HG03575 (cell line): ENCODE results near the gene CELA3A.
"Not testable (repeated sequence)": the region's sequence is repeated elsewhere in the genome, so short reads cannot be mapped to it uniquely, and the experiment has no call there.

ENCODE experiments used
- ATAC-seq: cut with Tn5 transposase; IDR thresholded peaks from one replicate; pipeline ENCODE4 v1.9.1; 2021; ENCODE audit not compliant: unreplicated experiment, insufficient number of reproducible peaks, low FRiP score; ENCODE audit errors: extremely low read depth

Gene CELA3A, protein sequence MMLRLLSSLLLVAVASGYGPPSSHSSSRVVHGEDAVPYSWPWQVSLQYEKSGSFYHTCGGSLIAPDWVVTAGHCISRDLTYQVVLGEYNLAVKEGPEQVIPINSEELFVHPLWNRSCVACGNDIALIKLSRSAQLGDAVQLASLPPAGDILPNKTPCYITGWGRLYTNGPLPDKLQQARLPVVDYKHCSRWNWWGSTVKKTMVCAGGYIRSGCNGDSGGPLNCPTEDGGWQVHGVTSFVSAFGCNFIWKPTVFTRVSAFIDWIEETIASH

DNA sequence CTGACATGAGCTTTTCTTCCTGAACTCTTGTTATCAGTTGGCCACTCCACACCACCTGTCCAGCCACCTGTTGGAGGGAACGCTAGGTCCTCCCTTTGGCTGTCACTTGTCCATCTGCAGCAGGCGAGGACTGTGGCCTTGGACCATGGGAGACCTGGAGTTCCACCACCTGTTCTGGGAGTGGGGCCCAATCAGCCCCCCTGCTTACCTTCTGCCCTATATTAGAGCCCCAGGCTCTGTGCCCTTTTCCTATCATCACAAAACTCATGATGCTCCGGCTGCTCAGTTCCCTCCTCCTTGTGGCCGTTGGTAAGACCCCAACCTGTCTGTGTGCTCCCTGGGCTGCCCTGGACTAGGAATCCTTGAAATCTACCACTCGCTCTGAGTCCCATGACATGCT is at the start of gene CELA3A:
TSS of gene CELA3A (plus strand) at position 249 of the 400 bp plus-strand sequence. CDS start at position 267, 18 bp downstream.
- no peak for ATAC-seq

DNA sequence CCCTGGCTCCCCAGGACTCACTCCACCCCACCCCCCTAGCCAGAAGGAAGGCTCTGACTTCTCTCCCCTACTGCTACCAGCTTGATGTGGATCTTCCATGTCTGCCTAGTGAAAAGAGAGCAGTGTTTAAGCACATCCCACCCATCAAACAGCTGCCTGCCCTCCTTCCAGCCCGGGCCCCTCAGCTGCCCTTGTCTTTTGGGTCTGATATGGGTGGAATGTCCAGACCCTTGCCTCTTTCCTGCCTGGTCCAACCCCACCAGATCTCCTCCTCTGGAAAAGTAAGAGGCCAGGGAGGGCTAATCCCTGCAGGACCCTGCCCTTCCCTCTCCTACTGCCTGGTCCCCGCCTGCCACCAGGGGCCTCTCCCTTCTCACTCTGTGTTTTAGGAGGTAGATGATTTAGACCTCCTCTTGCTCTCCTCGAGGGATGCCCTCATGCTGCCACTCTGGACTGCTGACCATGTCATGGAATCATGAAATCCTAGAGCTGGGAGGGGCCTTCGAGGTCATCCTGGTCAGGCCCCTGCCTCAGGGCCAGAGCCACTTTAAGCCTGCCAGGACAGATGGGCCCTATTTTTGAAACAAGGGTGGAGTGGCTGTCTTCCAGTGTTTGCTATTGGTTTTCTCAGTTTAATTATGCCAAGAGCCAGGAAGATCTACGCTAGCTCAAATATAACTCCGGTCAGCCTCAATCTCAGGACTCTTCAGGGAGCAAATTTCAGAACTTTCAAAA is 48.5 kb upstream of the CELA3A start:
- no peak for ATAC-seq

DNA sequence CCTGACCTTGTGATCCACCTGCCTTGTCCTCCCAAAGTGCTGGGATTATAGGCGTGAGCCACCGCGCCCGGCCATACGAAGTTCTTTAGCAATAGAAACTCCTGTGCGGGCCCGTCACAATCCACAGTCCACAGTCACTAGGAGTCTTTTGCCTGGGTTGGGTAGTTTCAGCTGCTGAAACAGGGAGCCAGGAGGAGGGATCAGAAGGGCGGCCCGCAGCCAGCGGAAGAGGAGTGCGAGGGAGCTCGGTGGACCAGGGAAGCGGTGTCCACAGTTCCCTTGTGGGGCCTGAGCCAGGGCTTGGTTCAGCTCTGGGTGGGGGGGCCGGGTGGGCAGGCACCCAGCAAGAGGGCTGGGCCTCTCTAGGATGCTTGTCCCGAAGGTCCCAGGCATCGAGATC is 46.4 kb upstream of the CELA3A start:
- no peak for ATAC-seq

DNA sequence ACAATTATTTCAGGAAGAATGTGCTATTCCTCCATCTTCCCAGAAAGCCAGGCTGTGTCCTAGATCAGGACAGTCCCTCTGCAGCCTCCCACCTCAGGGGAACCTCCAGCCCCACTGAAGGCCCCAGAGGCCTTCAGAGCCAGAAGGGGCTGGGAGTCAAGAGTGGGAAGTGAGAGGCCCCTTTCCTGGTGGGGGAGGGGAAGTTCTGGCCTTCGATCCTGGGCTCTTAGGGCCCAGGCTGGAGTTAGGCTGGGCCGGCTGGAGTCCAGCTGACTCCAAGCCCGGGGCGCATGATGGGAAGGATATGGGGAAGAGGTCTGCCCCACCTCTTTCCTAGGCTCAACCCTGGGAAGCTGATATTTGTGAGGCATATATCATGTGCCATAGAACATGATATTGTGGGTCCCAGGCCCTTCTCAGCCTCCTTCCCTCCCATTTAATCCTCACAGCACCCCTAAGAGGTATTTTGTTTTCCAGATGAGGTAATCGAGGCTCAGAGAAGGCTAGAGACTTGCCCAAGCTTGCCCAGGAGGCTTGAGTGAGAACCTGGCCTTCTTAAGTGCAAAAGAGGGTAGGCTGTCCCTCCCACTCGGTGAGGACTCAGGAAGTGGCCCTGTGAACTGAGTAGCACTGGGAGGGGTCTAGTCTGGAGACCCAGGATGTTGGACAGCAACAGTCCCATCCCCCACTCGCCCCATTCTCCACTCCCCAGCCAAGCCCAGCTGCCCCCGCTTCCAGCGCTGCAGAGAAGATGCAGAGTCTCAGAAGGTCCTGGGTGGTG is 45.8 kb upstream of the CELA3A start:
- ATAC-seq: no peak

DNA sequence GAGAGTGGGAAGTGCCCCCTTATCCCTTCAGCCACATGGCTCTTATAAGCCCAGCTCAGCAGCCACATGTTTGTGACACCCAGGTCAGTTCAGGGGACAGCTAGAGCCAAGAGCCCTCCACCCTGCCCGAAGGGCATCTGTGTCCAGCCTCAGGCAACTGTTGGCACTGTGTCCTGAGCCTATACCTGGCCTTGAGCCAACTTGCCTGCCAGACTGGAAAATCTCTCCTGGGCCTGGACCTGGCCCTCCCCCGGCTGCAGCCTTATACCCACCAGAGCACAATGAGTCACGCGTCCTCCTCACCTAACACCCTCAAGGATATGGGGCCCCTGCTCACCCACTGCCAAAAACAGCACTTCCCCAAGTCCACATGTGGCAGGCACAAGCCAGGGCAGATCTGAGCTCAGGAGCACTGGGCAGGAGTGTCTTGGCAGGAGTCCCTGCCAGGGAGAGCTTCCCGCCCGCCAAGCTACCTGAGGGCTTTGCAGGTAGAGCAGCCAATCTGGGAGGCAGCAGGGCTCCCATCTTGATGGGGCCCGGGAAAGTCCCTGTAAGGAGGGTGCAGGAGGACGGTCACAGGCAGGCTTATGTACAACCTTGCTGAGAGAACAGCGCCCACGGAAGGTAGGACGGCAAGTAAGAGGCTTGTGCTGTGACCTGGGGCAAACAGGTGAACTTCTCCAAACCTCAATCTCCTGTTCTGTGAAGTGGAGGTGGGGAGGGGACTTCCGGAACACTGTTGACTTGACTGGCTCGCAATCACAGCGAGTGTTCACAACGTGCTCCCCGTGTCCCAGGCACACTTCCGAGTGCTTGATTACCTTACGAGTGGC is 44.5 kb upstream of the CELA3A start:
- no peak for ATAC-seq

DNA sequence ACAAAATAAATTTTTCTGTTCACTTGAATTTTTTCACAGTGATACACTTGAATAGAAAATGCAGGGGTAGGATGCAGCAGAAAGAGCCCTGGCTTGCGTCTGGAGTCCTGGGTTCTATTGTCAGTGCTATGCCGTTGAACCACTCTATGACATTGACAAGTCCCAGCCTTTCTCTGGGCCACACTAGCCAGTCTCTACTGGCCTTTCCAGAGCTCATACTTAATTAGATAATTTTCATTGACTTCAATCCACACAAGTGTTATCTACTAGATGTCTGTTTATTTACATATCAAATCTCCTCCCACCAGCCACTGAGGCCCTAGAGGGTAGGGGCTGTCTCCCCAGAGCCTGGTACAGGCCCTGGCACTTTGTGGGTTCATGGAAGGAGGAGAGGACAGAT is 40.1 kb upstream of the CELA3A start:
- ATAC-seq: no peak

DNA sequence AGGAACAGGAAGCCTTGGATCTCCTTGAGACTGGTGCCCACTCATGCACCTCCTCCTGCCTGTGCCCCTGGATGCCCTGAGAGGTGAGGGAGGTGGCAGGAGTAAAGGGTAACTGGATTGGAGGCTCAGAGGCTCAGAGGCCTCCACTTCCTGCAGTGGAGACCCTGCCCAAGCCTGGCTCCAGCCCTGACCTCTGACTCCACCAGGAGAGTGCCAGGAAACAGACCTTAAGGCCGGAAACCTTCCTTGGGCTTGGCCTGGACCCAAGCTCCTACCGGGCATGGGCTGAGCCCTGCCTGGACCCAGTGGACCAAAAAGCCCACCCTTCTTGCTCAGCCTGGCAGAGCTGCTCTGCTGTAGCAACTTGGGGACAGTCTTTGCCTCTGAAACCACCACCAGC is 39.7 kb upstream of the CELA3A start:
- ATAC-seq: no peak

DNA sequence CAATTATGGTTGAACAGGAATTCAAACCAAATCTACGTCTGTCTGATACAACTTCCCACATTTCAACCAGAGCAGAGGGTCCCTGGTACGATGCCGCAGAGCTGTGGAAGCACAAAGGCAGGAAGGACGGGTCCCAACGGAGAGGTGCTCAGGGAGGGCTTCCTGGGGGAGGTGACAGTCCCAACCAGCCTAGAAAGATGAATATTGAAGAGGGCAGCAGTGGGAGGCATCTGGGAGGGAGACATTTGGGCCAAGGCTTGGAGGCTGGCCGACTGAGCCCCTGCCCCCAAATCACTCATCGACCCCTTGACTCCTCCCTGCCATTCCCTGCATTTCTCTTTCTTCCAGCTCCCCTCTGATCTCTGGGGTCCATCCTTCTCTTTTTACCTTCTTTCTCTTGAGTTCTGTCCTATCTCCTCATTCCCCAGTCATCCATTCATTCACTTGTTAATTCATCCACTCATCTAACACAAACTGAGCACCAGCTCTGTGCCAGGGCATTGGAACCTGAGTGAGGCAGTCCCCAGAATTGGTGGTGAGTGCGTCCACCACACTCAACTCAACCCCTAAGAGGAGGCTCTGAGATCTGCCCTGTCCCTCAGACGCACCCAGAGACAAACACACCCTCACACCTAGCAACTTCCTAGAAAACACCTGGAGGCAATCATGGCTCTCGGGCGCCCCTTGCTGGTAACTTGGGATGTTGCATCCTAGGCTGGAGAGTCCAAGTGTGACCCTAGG is 37.8 kb upstream of the CELA3A start:
- no peak for ATAC-seq

DNA sequence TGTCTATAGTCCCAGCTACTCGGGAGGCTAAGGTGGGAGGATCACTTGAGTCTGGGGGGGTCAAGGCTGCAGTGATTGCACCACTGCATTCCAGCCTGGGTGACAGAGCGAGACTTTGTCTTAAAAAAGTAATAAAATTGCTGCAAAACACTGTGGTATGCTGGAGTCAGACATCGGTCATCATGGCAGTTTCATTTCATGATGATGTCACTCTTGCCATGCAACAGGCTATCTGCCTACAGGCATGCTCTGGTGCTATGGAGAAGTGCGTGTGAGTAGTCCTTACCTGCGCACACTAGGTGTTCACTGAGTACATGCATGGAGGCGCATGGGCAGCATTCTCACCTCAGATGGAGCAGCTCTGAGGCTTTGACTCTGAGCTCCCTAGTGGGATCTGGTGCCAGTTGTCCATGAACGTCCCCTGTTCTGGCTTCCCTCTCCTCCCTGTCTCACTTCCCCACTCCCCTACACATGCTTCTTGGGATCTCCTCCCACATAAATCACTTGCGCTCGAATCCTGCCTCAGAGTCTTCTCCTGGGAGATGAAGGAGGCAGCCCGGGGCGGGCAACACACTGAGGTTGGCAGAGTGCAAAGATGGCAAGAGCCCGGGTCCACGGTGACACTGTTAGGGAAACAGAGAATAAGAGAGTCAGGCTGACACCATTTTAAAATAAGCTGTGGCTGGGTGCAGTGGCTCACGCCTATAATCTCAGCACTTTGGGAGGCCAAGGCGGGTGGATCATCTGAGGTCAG is 35.0 kb upstream of the CELA3A start:
- no peak for ATAC-seq

DNA sequence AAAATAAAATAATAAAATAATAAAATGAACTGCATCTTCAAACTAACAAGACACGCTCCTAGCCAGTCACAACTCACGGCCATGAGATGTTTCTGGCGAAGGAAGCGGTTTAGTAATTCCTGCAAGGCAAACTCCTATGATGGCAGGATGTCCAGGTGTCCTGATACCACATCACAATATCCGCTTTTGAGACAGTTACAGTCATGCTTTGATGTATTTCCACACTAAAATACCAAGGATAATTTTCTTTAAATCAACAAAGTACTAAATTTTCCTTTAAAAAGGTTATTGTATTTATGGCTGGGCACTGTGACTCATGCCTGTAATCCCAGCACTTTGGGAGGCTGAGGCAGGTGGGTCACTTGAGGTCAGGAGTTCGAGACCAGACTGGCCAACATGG is 34.2 kb upstream of the CELA3A start:
- ATAC-seq: not testable (repeated sequence)

DNA sequence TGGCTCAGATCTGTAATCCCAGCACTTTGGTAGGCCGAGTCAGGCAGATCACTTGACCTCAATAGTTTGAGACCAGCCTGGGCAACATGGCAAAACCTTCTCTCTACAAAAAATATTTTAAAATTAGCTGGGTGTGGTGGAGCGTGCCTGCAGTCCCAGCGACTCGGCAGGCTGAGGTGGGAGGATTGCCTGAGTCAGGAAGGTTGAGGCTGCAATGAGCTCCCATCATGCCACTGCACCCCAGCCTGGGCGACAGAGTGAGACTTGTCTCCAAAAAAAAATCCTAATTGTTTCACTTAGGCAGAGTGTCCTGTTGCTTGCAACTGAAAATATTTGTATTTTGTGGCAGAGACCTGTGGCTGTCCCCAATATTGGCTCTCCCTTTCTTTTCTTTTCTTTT is 32.4 kb upstream of the CELA3A start:
- ATAC-seq: not testable (repeated sequence)

DNA sequence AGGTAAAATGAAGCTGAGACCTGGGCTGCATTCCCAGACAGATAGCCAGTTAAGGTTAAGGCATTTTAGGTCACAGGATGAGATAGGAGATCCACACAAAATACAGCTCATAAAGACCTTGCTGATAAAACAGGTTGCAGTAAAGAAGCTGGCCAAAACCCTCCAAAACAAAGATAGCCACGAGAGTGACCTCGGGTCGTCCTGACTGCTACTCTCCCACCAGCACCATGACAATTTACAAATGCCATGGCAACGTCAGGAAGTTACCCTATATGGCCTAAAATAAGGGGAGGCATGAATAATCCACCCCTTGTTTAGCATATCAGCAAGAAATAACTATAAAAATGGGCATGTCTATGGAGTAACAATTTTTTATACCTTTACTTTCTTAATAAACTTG is 30.9 kb upstream of the CELA3A start:
- not testable (repeated sequence) for ATAC-seq

DNA sequence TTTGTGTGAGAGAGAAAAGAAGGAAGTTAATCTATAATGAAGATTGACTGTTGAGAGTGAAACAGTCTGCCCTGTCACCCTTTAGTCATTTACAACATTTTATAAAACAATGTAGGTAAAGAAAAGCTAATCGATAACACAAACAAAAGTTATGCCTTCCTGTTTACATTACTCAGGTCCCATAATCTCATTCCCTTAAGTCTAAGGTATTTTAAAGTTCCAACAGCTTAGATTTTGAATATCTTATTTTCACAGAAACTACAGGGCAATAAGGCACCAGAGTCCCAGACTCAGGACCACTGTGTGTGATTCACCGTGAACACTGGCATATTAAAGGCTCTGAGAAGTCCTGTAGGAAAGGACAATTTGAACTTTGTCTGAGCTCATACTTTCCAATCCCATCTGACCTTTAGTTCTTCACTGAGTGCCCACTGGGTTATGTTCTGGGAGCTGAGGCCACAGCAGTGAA is 28.4 kb upstream of the CELA3A start:
- not testable (repeated sequence) for ATAC-seq

DNA sequence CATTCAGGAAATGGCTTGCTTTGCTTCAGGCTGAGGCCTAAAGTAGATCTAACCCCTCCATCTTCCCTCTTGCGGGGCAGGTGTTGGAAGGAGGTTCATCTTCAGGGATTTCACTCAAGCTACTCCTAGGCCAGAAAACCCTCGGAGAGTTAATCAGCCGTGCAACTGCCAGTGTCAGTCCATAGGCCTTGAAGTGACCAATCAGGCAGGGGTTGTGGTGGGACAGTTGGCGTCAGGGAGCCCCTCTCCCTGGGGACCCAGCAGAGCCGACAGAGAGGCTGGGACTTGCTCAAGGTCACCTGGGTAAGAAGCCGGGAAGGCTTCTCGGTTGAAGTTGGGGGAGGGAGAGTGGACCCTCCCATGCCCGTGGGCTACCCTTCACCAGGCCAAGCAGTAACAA is 27.5 kb upstream of the CELA3A start:
- not testable (repeated sequence) for ATAC-seq

DNA sequence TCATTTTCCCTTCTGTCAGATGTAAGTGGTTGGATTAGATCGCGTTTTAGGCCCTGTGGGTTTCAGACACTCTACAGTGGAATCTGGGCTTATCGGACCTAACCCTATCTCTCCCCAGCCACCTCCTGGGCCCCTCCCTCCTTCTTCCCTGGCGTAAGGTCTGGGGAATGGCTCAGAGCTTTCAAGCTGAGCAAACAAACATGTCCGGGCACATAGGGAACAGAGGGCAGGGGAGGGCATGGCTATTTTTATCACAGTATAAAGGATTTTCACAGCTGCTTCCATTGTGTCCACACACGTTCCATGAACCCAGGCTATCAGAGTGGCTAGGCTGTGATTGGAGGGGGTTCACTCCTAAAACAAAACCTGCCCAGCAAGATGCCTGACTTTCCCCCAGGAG is 26.8 kb upstream of the CELA3A start:
- not testable (repeated sequence) for ATAC-seq

DNA sequence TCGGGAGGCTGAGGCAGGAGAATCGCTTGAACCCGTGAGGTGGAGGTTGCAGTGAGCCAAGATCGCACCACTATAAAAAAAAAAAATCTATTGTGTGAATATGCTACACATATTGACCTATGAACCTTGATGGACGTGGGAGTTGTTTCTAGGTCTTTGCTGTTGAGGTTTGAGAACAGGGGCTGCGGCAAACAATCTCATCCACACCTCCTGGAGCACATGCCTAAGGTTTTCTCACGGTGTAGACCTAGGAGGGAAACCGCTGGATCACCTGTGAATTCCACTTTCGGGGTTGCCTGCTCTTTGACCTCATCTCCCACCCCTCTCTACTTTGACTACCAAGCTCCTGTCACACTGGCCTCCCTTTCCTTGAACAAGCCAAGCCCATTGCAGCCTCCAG is 26.2 kb upstream of the CELA3A start:
- not testable (repeated sequence) for ATAC-seq

DNA sequence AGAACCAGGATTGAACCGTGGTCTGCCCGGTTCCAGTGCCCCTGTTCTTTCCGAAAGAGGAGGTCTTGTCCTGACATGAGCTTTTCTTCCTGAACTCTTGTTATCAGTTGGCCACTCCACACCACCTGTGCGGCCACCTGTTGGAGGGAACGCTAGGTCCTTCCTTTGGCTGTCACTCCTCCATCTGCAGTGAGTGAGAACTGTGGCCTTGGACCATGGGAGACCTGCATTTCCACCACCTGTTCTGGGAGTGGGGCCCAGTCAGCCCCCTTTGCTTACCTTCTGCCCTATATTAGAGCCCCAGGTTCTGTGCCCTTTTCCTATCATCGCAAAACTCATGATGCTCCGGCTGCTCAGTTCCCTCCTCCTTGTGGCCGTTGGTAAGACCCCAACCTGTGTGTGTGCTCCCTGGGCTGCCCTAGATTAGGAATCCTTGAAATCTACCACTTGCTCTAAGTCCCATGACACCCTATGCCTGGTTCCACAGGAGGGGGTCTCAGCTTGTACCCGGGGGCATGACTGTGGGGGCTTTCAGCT is 24.7 kb upstream of the CELA3A start, which contains the start of gene CELA3B:
TSS of gene CELA3B (plus strand) at position 320 of the 537 bp plus-strand sequence. CDS start at position 338, 18 bp downstream.
- not testable (repeated sequence) for ATAC-seq
